Keratinocyte (primary cell): ENCODE measurements around the gene EXOC3L1. TPM values are rescaled to one million over a fixed set of nuclear protein-coding genes. Genes with fewer than 3 reads are reported as not detected.

Source experiments
- DNase-seq: peaks from one replicate; pipeline ENCODE4 v3.0.0-alpha.2; 2011; ENCODE audit warnings: low read depth, missing footprints, low spot score
- FAIRE-seq: peaks from 2 replicates; lab custom pipeline; 2011; peaks lifted over from hg19 to GRCh38; lab: Jason Lieb, UNC
- H2AFZ ChIP-seq: 2 replicates; pipeline ENCODE4 v1.6.0; 2012; ENCODE audit warnings: low read length, control low read depth, inconsistent platforms; ENCODE audit not compliant: control insufficient read depth
- H3K27ac ChIP-seq: 2 replicates; pipeline ENCODE4 v1.5.1; 2011; ENCODE audit warnings: low read length; ENCODE audit not compliant: control insufficient read depth, insufficient read depth
- H3K27me3 ChIP-seq: 3 replicates; pipeline ENCODE4 v1.6.0; 2011; ENCODE audit warnings: low read length; ENCODE audit not compliant: control insufficient read depth, insufficient read depth; ENCODE audit errors: extremely low read depth
- H3K36me3 ChIP-seq, 2 experiments: 2 replicates in 1 of 2; 3 replicates in 1 of 2; pipeline ENCODE4 v1.5.1; 2011; ENCODE audit warnings: low read length in 2 of 2, mild to moderate bottlenecking in 1 of 2; ENCODE audit not compliant: control insufficient read depth in 2 of 2, insufficient read depth in 2 of 2; ENCODE audit errors: extremely low read depth in 1 of 2
- H3K4me1 ChIP-seq: 3 replicates; pipeline ENCODE4 v1.5.1; 2011; ENCODE audit warnings: low read length; ENCODE audit not compliant: control insufficient read depth, insufficient read depth; ENCODE audit errors: extremely low read depth
- H3K4me2 ChIP-seq: 3 replicates; pipeline ENCODE4 v1.6.0; 2011; ENCODE audit warnings: low read depth, low read length; ENCODE audit not compliant: control insufficient read depth, insufficient read depth; ENCODE audit errors: extremely low read depth
- H3K4me3 ChIP-seq, 3 experiments: fragments of 200-600 bp in 1 of 3; sonication (generic) in 1 of 3; 2 replicates in 2 of 3; 3 replicates in 1 of 3; pipeline ENCODE4 v1.5.1; 2011 to 2016; ENCODE audit warnings: low read length in 3 of 3, mild to moderate bottlenecking in 3 of 3, control low read depth in 2 of 3, inconsistent platforms in 1 of 3, low read depth in 1 of 3, mixed read lengths in 1 of 3, mixed run types in 1 of 3, moderate library complexity in 1 of 3; ENCODE audit not compliant: control insufficient read depth in 2 of 3, insufficient read depth in 2 of 3; ENCODE audit errors: extremely low read depth in 1 of 3
- H3K79me2 ChIP-seq: 2 replicates; pipeline ENCODE4 v1.6.0; 2012; ENCODE audit warnings: low read length; ENCODE audit not compliant: control insufficient read depth, insufficient read depth
- H3K9ac ChIP-seq: 3 replicates; pipeline ENCODE4 v1.6.0; 2011; ENCODE audit warnings: low read length; ENCODE audit not compliant: control insufficient read depth, insufficient read depth; ENCODE audit errors: extremely low read depth
- H3K9me1 ChIP-seq: 3 replicates; pipeline ENCODE4 v1.6.0; 2011; ENCODE audit warnings: low read length; ENCODE audit not compliant: control insufficient read depth, insufficient read depth; ENCODE audit errors: extremely low read depth
- H3K9me3 ChIP-seq: 2 replicates; pipeline ENCODE4 v1.5.1; 2012; ENCODE audit warnings: low read depth, low read length; ENCODE audit not compliant: control insufficient read depth
- H4K20me1 ChIP-seq: 3 replicates; pipeline ENCODE4 v1.6.0; 2011; ENCODE audit warnings: low read length; ENCODE audit not compliant: control insufficient read depth, insufficient read depth; ENCODE audit errors: extremely low read depth
- CTCF ChIP-seq, 3 experiments: IDR thresholded peaks in 1 of 3; conservative IDR thresholded peaks in 1 of 3; optimal IDR thresholded peaks in 1 of 3; 2 replicates in 2 of 3; 3 replicates in 1 of 3; pipeline versions ENCODE3 to v1.5.1; 2011; ENCODE audit warnings: low read length in 3 of 3, mild to moderate bottlenecking in 3 of 3, moderate library complexity in 2 of 3, control low read depth in 1 of 3, inconsistent platforms in 1 of 3; ENCODE audit not compliant: insufficient read depth in 2 of 3; ENCODE audit errors: extremely low read depth in 1 of 3
- EZH2 ChIP-seq: IDR thresholded peaks from one replicate; pipeline ENCODE4 v1.6.1; 2012; ENCODE audit warnings: inconsistent platforms, mild to moderate bottlenecking, low read length, moderate library complexity
- dilution Hi-C: fragments of 300-500 bp; cut with MboI; formaldehyde crosslinking; loops from one replicate; pipeline ENCODE4 v1.7.0; 2020; ENCODE audit warnings: low sequenced_read_pairs; ENCODE audit not compliant: extremely low pct_ligation_motif_present
- polyA plus RNA-seq, 5 experiments: library from polyadenylated mRNA; depleted of rRNA in 3 of 5; stranded (reverse) in 3 of 5; stranded (forward) in 1 of 5; unstranded in 1 of 5; fragments of >200 nt; gene quantifications; 1 replicate in 1 of 5; 2 replicates in 3 of 5; 3 replicates in 1 of 5; pipeline versions ENCODE4 v1.2.1 to v1.2.3, GENCODE V29; 2011 to 2012; ENCODE audit warnings: missing spikeins in 2 of 5, low read depth in 1 of 5, low replicate concordance in 1 of 5

Gene EXOC3L1
- polyA plus RNA-seq, 1 donor (not counting 4 experiments of a cell fraction or from before 2014, with no cell fraction given): not detected

- H3K4me3 ChIP-seq: no peak overlapping the region
- H3K4me1 ChIP-seq: peaks cover 22% of the 10 kb centered on the region
- no peaks in the 10 kb centered on the region for H3K9me1 ChIP-seq
- no peak overlapping the region for H3K9ac ChIP-seq
- no peaks in the 10 kb centered on the region for H3K27me3 ChIP-seq
- H3K79me2 ChIP-seq: peaks cover 22% of the 10 kb centered on the region
- H2AFZ ChIP-seq: no peak overlapping the region
- H3K4me2 ChIP-seq: no peak overlapping the region
- H3K36me3 ChIP-seq: peaks cover 34 to 46% of the 10 kb centered on the region in 2 experiments
- H4K20me1 ChIP-seq: no peaks in the 10 kb centered on the region
- H3K27ac ChIP-seq: no peak overlapping the region
- dilution Hi-C loops: no loop called here
- DNase-seq (no peak), FAIRE-seq (no peak)
- no peaks in the 10 kb centered on the region for H3K9me3 ChIP-seq
- TF ChIP-seq EZH2 (no peak), CTCF (optimal IDR thresholded peaks at IDR 0.05 in 1 of 3, IDR thresholded peaks at IDR 0.05 in 1 of 3, conservative IDR thresholded peaks at IDR 0.05 in 1 of 3; ENCODE audit: extremely low read depth in 1 of 3, insufficient read depth in 2 of 3, low read length in 3 of 3) (no peak)
These were observed 41.1 kb upstream of the EXOC3L1 start for GRCh38 chr16:67230809-67231660.

DNA sequence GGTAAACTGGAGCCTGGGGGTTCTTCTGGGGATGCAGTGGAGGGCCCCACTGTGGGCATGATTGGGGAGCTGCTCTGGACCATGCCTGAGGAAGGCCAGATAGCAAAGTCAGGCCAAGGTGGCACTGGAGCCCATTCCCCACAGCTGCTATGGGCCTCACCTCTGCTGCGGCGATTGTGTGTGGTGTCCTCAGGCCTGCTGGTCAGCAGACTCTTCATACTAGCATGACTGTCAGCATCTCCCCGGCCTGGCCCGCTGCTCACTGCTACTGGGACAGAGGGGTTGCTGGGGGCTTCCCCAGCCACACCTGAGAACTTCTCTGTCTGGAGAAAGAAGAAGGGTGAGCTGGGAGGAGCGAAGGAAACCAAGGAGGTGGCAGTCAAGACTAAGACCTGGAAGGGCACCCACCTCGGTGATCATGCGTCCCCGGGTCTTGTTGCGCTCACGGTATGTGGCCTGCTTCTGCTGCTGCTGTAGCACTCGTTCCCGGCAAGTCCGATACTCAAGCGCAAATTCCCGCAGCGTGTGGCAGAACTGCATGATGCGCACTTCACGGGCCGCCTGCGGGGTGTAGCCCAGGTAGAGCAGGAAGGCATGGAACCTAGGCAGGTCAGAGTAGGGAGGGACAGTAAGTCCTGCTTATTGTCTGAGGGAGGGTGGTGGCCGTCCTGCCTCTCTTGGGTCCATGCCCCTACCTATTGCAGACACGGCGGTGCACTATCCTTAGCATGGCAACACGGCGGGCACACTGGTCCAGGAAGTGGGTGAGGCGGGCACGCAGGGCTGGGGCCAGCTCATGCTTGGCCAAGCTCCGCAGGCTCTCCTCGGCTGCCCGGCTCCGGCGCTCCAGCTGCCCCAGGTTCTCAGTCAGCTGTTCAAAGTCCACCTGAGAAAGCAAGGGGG lies 40.2 kb upstream of the EXOC3L1 start:
- H3K4me3 ChIP-seq: no peak overlapping the region
- no peaks in the 10 kb centered on the region for H3K9me1 ChIP-seq
- H3K27me3 ChIP-seq: no peaks in the 10 kb centered on the region
- no peak overlapping the region for H2AFZ ChIP-seq
- H3K4me2 ChIP-seq: no peak overlapping the region
- peaks cover 19% of the 10 kb centered on the region for H3K79me2 ChIP-seq
- no peak for TF ChIP-seq EZH2
- no peak for TF ChIP-seq CTCF (optimal IDR thresholded peaks at IDR 0.05 in 1 of 3, IDR thresholded peaks at IDR 0.05 in 1 of 3, conservative IDR thresholded peaks at IDR 0.05 in 1 of 3; ENCODE audit: extremely low read depth in 1 of 3, insufficient read depth in 2 of 3, low read length in 3 of 3)
- no peak overlapping the region for H3K9ac ChIP-seq
- H3K27ac ChIP-seq: no peak overlapping the region
- no peak for DNase-seq
- no peaks in the 10 kb centered on the region for H4K20me1 ChIP-seq
- H3K4me1 ChIP-seq: peaks cover 17% of the 10 kb centered on the region
- dilution Hi-C loops: no loop called here
- no peak for FAIRE-seq
- no peaks in the 10 kb centered on the region for H3K9me3 ChIP-seq
- peaks cover 31 to 42% of the 10 kb centered on the region in 2 experiments for H3K36me3 ChIP-seq
